ENCODE data around the gene CDH13.

Gene CDH13

GRCh38 chr16:82668094-82668493, 41.3 kb downstream of the CDH13 start:
- Histone ChIP-seq H2AK5ac (ENCODE audit: low read length) (no peak overlapping the region), H3K79me1 (ENCODE audit: low read length) (no peaks in the 10 kb centered on the region), H3K4me3 (ENCODE audit: low read length) (no peak overlapping the region), H3K27me3 (ENCODE audit: insufficient read depth, low read length, poor library complexity) (no peaks in the 10 kb centered on the region), H3K18ac (ENCODE audit: low read length) (no peak overlapping the region), H3K36me3 (ENCODE audit: control insufficient read depth, insufficient read depth, low read length) (no peaks in the 10 kb centered on the region), H4K8ac (ENCODE audit: low read depth, low read length) (no peak overlapping the region), H4K5ac (ENCODE audit: low read length) (no peak overlapping the region), H3K4me1 (ENCODE audit: control insufficient read depth, low read depth, low read length) (no peaks in the 10 kb centered on the region), H3K9ac (ENCODE audit: low read length) (no peak overlapping the region), H2BK5ac (ENCODE audit: low read length) (no peak overlapping the region), H3K27ac (ENCODE audit: low read depth, low read length) (no peak overlapping the region), H2BK120ac (ENCODE audit: low read depth, low read length) (no peak overlapping the region), H3K4me2 (ENCODE audit: low read length) (no peak overlapping the region), H3K56ac (ENCODE audit: low read length) (no peak overlapping the region), H3K23ac (ENCODE audit: low read length) (no peak overlapping the region), H3K79me2 (ENCODE audit: control insufficient read depth, insufficient read depth, low read length) (no peaks in the 10 kb centered on the region), H3K4ac (ENCODE audit: low read depth, low read length) (no peak overlapping the region), H2BK15ac (replicated peaks; ENCODE audit: low read depth) (no peak overlapping the region)
- no CpG with 5 or more reads among the region's 3 CpGs for WGBS (ENCODE audit: extremely low coverage, insufficient coverage, low lambda C conversion rate)
- no peak for DNase-seq

- Histone ChIP-seq H2BK5ac (ENCODE audit: low read length) (no peak overlapping the region), H3K4me2 (ENCODE audit: low read length) (no peak overlapping the region), H4K5ac (ENCODE audit: low read length) (no peak overlapping the region), H2BK120ac (ENCODE audit: low read depth, low read length) (no peak overlapping the region), H2BK15ac (replicated peaks; ENCODE audit: low read depth) (no peak overlapping the region), H3K27me3 (ENCODE audit: insufficient read depth, low read length, poor library complexity) (no peaks in the 10 kb centered on the region), H3K4me1 (ENCODE audit: control insufficient read depth, low read depth, low read length) (no peaks in the 10 kb centered on the region), H3K18ac (ENCODE audit: low read length) (no peak overlapping the region), H2AK5ac (ENCODE audit: low read length) (no peak overlapping the region), H3K4me3 (ENCODE audit: low read length) (no peak overlapping the region), H3K23ac (ENCODE audit: low read length) (no peak overlapping the region), H3K9ac (ENCODE audit: low read length) (no peak overlapping the region), H4K8ac (ENCODE audit: low read depth, low read length) (no peak overlapping the region), H3K27ac (ENCODE audit: low read depth, low read length) (no peak overlapping the region), H3K4ac (ENCODE audit: low read depth, low read length) (no peak overlapping the region), H3K79me2 (ENCODE audit: control insufficient read depth, insufficient read depth, low read length) (no peaks in the 10 kb centered on the region), H3K79me1 (ENCODE audit: low read length) (no peaks in the 10 kb centered on the region), H3K36me3 (ENCODE audit: control insufficient read depth, insufficient read depth, low read length) (no peaks in the 10 kb centered on the region), H3K56ac (ENCODE audit: low read length) (no peak overlapping the region)
- WGBS (ENCODE audit: extremely low coverage, insufficient coverage, low lambda C conversion rate) = no CpG with 5 or more reads among the region's 3 CpGs
- DNase-seq = peak; percentile 44
Measured at GRCh38 chr16:82671741-82672140, 45.0 kb downstream of the CDH13 start.

- no peak overlapping the region for H2BK120ac ChIP-seq (ENCODE audit: low read depth, low read length)
- no peak overlapping the region for H3K9ac ChIP-seq (ENCODE audit: low read length)
- H3K4me3 ChIP-seq (ENCODE audit: low read length) = no peak overlapping the region
- no peak overlapping the region for H4K8ac ChIP-seq (ENCODE audit: low read depth, low read length)
- no peak overlapping the region for H3K27ac ChIP-seq (ENCODE audit: low read depth, low read length)
- H3K4me1 ChIP-seq (ENCODE audit: control insufficient read depth, low read depth, low read length) = no peaks in the 10 kb centered on the region
- no peak overlapping the region for H3K23ac ChIP-seq (ENCODE audit: low read length)
- no peak overlapping the region for H3K4ac ChIP-seq (ENCODE audit: low read depth, low read length)
- H3K27me3 ChIP-seq (ENCODE audit: insufficient read depth, low read length, poor library complexity) = no peaks in the 10 kb centered on the region
- H3K4me2 ChIP-seq (ENCODE audit: low read length) = no peak overlapping the region
- no peaks in the 10 kb centered on the region for H3K79me1 ChIP-seq (ENCODE audit: low read length)
- H2BK15ac ChIP-seq (replicated peaks; ENCODE audit: low read depth) = no peak overlapping the region
- H3K18ac ChIP-seq (ENCODE audit: low read length) = no peak overlapping the region
- H3K56ac ChIP-seq (ENCODE audit: low read length) = no peak overlapping the region
- no peak overlapping the region for H4K5ac ChIP-seq (ENCODE audit: low read length)
- no peak for DNase-seq
- no CpG with 5 or more reads among the region's 3 CpGs for WGBS (ENCODE audit: extremely low coverage, insufficient coverage, low lambda C conversion rate)
- no peaks in the 10 kb centered on the region for H3K79me2 ChIP-seq (ENCODE audit: control insufficient read depth, insufficient read depth, low read length)
- no peaks in the 10 kb centered on the region for H3K36me3 ChIP-seq (ENCODE audit: control insufficient read depth, insufficient read depth, low read length)
- H2AK5ac ChIP-seq (ENCODE audit: low read length) = no peak overlapping the region
- H2BK5ac ChIP-seq (ENCODE audit: low read length) = no peak overlapping the region
Measured at GRCh38 chr16:82672676-82673075, 45.9 kb downstream of the CDH13 start.

- Histone ChIP-seq H2AK5ac (ENCODE audit: low read length) (no peak overlapping the region), H3K27me3 (ENCODE audit: insufficient read depth, low read length, poor library complexity) (no peaks in the 10 kb centered on the region), H3K36me3 (ENCODE audit: control insufficient read depth, insufficient read depth, low read length) (no peaks in the 10 kb centered on the region), H3K4ac (ENCODE audit: low read depth, low read length) (no peak overlapping the region), H3K79me1 (ENCODE audit: low read length) (no peaks in the 10 kb centered on the region), H4K8ac (ENCODE audit: low read depth, low read length) (no peak overlapping the region), H3K9ac (ENCODE audit: low read length) (no peak overlapping the region), H3K27ac (ENCODE audit: low read depth, low read length) (no peak overlapping the region), H3K23ac (ENCODE audit: low read length) (no peak overlapping the region), H4K5ac (ENCODE audit: low read length) (no peak overlapping the region), H2BK15ac (replicated peaks; ENCODE audit: low read depth) (no peak overlapping the region), H3K4me3 (ENCODE audit: low read length) (no peak overlapping the region), H3K18ac (ENCODE audit: low read length) (no peak overlapping the region), H3K79me2 (ENCODE audit: control insufficient read depth, insufficient read depth, low read length) (no peaks in the 10 kb centered on the region), H2BK120ac (ENCODE audit: low read depth, low read length) (no peak overlapping the region), H3K4me2 (ENCODE audit: low read length) (no peak overlapping the region), H2BK5ac (ENCODE audit: low read length) (no peak overlapping the region), H3K56ac (ENCODE audit: low read length) (no peak overlapping the region), H3K4me1 (ENCODE audit: control insufficient read depth, low read depth, low read length) (no peaks in the 10 kb centered on the region)
- DNase-seq = no peak
- no CpG with 5 or more reads among the region's 3 CpGs for WGBS (ENCODE audit: extremely low coverage, insufficient coverage, low lambda C conversion rate)
Measured at GRCh38 chr16:82675300-82675699, 48.5 kb downstream of the CDH13 start.

GRCh38 chr16:82681592-82681991, 54.8 kb downstream of the CDH13 start:
- H3K18ac ChIP-seq (ENCODE audit: low read length) = no peak overlapping the region
- no peak for DNase-seq
- H4K5ac ChIP-seq (ENCODE audit: low read length) = no peak overlapping the region
- H3K36me3 ChIP-seq (ENCODE audit: control insufficient read depth, insufficient read depth, low read length) = no peaks in the 10 kb centered on the region
- H2BK15ac ChIP-seq (replicated peaks; ENCODE audit: low read depth) = no peak overlapping the region
- no peak overlapping the region for H2AK5ac ChIP-seq (ENCODE audit: low read length)
- H3K4me2 ChIP-seq (ENCODE audit: low read length) = no peak overlapping the region
- H3K9ac ChIP-seq (ENCODE audit: low read length) = no peak overlapping the region
- H3K79me1 ChIP-seq (ENCODE audit: low read length) = no peaks in the 10 kb centered on the region
- no peak overlapping the region for H2BK5ac ChIP-seq (ENCODE audit: low read length)
- H3K27me3 ChIP-seq (ENCODE audit: insufficient read depth, low read length, poor library complexity) = no peaks in the 10 kb centered on the region
- H3K56ac ChIP-seq (ENCODE audit: low read length) = no peak overlapping the region
- no peaks in the 10 kb centered on the region for H3K79me2 ChIP-seq (ENCODE audit: control insufficient read depth, insufficient read depth, low read length)
- H4K8ac ChIP-seq (ENCODE audit: low read depth, low read length) = no peak overlapping the region
- no peaks in the 10 kb centered on the region for H3K4me1 ChIP-seq (ENCODE audit: control insufficient read depth, low read depth, low read length)
- no peak overlapping the region for H2BK120ac ChIP-seq (ENCODE audit: low read depth, low read length)
- no peak overlapping the region for H3K4me3 ChIP-seq (ENCODE audit: low read length)
- no peak overlapping the region for H3K4ac ChIP-seq (ENCODE audit: low read depth, low read length)
- WGBS (ENCODE audit: extremely low coverage, insufficient coverage, low lambda C conversion rate) = no CpG with 5 or more reads among the region's 11 CpGs
- H3K27ac ChIP-seq (ENCODE audit: low read depth, low read length) = no peak overlapping the region
- H3K23ac ChIP-seq (ENCODE audit: low read length) = no peak overlapping the region

- H3K4ac ChIP-seq (ENCODE audit: low read depth, low read length) = no peak overlapping the region
- H3K4me1 ChIP-seq (ENCODE audit: control insufficient read depth, low read depth, low read length) = no peaks in the 10 kb centered on the region
- H2AK5ac ChIP-seq (ENCODE audit: low read length) = no peak overlapping the region
- no peak overlapping the region for H3K27ac ChIP-seq (ENCODE audit: low read depth, low read length)
- no peak overlapping the region for H3K4me2 ChIP-seq (ENCODE audit: low read length)
- H3K36me3 ChIP-seq (ENCODE audit: control insufficient read depth, insufficient read depth, low read length) = no peaks in the 10 kb centered on the region
- no peak overlapping the region for H3K4me3 ChIP-seq (ENCODE audit: low read length)
- no peak overlapping the region for H2BK5ac ChIP-seq (ENCODE audit: low read length)
- no peaks in the 10 kb centered on the region for H3K27me3 ChIP-seq (ENCODE audit: insufficient read depth, low read length, poor library complexity)
- no peak overlapping the region for H4K5ac ChIP-seq (ENCODE audit: low read length)
- H2BK15ac ChIP-seq (replicated peaks; ENCODE audit: low read depth) = no peak overlapping the region
- H3K56ac ChIP-seq (ENCODE audit: low read length) = no peak overlapping the region
- no peak for DNase-seq
- no peaks in the 10 kb centered on the region for H3K79me1 ChIP-seq (ENCODE audit: low read length)
- WGBS (ENCODE audit: extremely low coverage, insufficient coverage, low lambda C conversion rate) = no CpG with 5 or more reads among the region's 4 CpGs
- no peak overlapping the region for H2BK120ac ChIP-seq (ENCODE audit: low read depth, low read length)
- no peaks in the 10 kb centered on the region for H3K79me2 ChIP-seq (ENCODE audit: control insufficient read depth, insufficient read depth, low read length)
- H4K8ac ChIP-seq (ENCODE audit: low read depth, low read length) = no peak overlapping the region
- H3K9ac ChIP-seq (ENCODE audit: low read length) = no peak overlapping the region
- no peak overlapping the region for H3K23ac ChIP-seq (ENCODE audit: low read length)
- no peak overlapping the region for H3K18ac ChIP-seq (ENCODE audit: low read length)
Measured at GRCh38 chr16:82682767-82683166, 56.0 kb downstream of the CDH13 start.

Measured in mesendoderm (in vitro differentiated cells).